SU-DHL-6 (cell line): ENCODE data around the gene KDM4B.

Experiments
- CTCF ChIP-seq: fragments of 200-600 bp; sonication (generic); IDR thresholded peaks from one replicate; pipeline ENCODE4 v1.5.1; 2017; ENCODE audit warnings: antibody characterized with exemption, mild to moderate bottlenecking, low read length, moderate library complexity; ENCODE audit not compliant: insufficient read depth, poor library complexity, severe bottlenecking
- EZH2phosphoT487 ChIP-seq: fragments of 200-600 bp; sonication (generic), shearing (Covaris generic); conservative IDR thresholded peaks from 2 replicates; pipeline ENCODE4 v1.6.1; 2018; ENCODE audit warnings: mild to moderate bottlenecking, antibody characterized with exemption, low read length, moderate library complexity, mixed read lengths

GRCh38 chr19:4923276-4923747 is 45.6 kb upstream of the KDM4B start:
- no peak for TF ChIP-seq CTCF
- no peak for TF ChIP-seq EZH2phosphoT487
